Osteocyte (in vitro differentiated cells): ENCODE data around the gene SCARB1. TPM values are rescaled to one million over a fixed set of nuclear protein-coding genes. Genes with fewer than 3 reads are reported as not detected.

Experiments used
- DNase-seq: peaks from one replicate; pipeline ENCODE4 v3.0.0; 2021; ENCODE audit warnings: mixed read lengths; ENCODE audit not compliant: unreplicated experiment; ENCODE audit errors: extremely low spot score
- H3K27ac Mint-ChIP-seq: one replicate; pipeline ENCODE4 v1.8.0; 2021; ENCODE audit warnings: mild to moderate bottlenecking, mixed read lengths; ENCODE audit not compliant: unreplicated experiment
- H3K27me3 Mint-ChIP-seq: one replicate; pipeline ENCODE4 v1.8.0; 2021; ENCODE audit warnings: mixed read lengths; ENCODE audit not compliant: unreplicated experiment
- H3K36me3 Mint-ChIP-seq: one replicate; pipeline ENCODE4 v1.8.0; 2021; ENCODE audit warnings: mixed read lengths; ENCODE audit not compliant: unreplicated experiment
- H3K4me1 Mint-ChIP-seq: one replicate; pipeline ENCODE4 v1.8.0; 2021; ENCODE audit warnings: mixed read lengths; ENCODE audit not compliant: unreplicated experiment
- H3K4me3 Mint-ChIP-seq: one replicate; pipeline ENCODE4 v1.8.0; 2021; ENCODE audit warnings: mild to moderate bottlenecking, moderate library complexity, mixed read lengths; ENCODE audit not compliant: unreplicated experiment
- H3K9me3 Mint-ChIP-seq: one replicate; pipeline ENCODE4 v1.8.0; 2021; ENCODE audit warnings: mixed read lengths; ENCODE audit not compliant: unreplicated experiment
- total RNA-seq: library from RNA; stranded (reverse); gene quantifications from 2 replicates; pipeline ENCODE4 v1.2.1, GENCODE V29; 2021
- TF ChIP-seq, protein P1 (sequence below): fragments of 200-600 bp; sonication (generic); IDR thresholded peaks from 2 replicates; pipeline ENCODE4 v1.5.0; 2021; ENCODE audit warnings: antibody characterized with exemption, mild to moderate bottlenecking, moderate library complexity

Gene SCARB1
- total RNA-seq, 1 donor from 2014 or later: 27.1 TPM

DNA sequence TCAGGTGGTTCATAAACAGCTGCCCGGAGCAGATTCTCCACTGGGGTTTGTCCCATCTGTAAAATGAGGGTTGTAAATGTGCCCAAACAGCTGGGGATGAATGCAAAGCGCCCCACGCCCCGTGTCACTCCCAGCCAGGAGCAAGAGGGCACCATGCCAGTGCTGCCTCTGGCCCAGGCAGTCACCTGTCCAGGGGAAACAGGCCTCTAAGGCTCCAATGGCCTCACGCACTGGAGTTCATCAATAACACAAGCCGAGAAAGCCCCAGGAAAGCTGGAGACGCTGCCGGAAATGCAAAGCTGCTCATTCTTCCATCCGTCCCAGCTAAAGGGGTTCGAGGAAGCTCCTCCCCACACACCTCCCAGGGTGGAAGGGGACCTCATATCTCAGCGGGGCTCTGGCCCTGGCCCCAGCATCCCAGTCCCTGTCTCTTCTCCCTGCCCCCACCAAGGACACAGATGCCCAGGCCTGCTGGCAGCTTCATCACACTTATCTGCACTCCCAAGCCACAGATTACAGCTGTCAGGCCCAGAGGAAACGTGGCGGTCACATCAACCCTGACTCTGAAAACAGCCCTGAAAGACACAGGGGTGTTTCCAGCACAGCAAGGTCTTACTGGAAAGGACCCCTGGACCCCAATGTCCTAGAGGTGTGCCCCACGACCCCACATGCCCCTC is 21.5 kb downstream of the SCARB1 start:
- no peak for DNase-seq
- Mint-ChIP-seq H3K27me3 (no peaks in the 10 kb centered on the region), H3K27ac (no peak overlapping the region), H3K4me1 (peaks cover 38% of the 10 kb centered on the region), H3K4me3 (no peak overlapping the region), H3K36me3 (no peaks in the 10 kb centered on the region), H3K9me3 (no peaks in the 10 kb centered on the region)
- TF ChIP-seq, protein P1, sequence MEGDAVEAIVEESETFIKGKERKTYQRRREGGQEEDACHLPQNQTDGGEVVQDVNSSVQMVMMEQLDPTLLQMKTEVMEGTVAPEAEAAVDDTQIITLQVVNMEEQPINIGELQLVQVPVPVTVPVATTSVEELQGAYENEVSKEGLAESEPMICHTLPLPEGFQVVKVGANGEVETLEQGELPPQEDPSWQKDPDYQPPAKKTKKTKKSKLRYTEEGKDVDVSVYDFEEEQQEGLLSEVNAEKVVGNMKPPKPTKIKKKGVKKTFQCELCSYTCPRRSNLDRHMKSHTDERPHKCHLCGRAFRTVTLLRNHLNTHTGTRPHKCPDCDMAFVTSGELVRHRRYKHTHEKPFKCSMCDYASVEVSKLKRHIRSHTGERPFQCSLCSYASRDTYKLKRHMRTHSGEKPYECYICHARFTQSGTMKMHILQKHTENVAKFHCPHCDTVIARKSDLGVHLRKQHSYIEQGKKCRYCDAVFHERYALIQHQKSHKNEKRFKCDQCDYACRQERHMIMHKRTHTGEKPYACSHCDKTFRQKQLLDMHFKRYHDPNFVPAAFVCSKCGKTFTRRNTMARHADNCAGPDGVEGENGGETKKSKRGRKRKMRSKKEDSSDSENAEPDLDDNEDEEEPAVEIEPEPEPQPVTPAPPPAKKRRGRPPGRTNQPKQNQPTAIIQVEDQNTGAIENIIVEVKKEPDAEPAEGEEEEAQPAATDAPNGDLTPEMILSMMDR: no peak

DNA sequence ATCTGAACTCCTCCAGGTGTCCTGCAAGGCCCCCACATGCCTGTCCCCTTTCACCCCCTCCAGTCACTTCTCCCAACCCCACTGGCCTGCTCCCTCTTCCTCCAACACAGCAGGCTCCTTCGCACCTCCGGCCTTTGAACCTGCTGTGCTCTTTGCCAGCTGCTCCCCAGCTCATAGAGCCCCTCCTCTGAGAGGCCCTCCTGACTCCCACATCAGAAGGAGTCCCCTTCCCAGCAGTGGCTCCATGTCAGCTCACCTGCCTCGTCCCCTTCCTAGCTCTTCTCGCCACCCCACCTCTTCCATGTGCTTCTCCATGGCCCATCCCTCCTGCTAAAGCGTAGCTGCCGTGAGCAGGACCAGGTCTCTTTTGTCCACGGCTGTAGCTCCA is 22.1 kb downstream of the SCARB1 start:
- no peaks in the 10 kb centered on the region for H3K27me3 Mint-ChIP-seq
- H3K27ac Mint-ChIP-seq: no peak overlapping the region
- H3K9me3 Mint-ChIP-seq: no peaks in the 10 kb centered on the region
- H3K4me1 Mint-ChIP-seq: peaks cover 38% of the 10 kb centered on the region
- no peak overlapping the region for H3K4me3 Mint-ChIP-seq
- DNase-seq: no peak
- H3K36me3 Mint-ChIP-seq: no peaks in the 10 kb centered on the region
- TF ChIP-seq, protein P1: no peak

DNA sequence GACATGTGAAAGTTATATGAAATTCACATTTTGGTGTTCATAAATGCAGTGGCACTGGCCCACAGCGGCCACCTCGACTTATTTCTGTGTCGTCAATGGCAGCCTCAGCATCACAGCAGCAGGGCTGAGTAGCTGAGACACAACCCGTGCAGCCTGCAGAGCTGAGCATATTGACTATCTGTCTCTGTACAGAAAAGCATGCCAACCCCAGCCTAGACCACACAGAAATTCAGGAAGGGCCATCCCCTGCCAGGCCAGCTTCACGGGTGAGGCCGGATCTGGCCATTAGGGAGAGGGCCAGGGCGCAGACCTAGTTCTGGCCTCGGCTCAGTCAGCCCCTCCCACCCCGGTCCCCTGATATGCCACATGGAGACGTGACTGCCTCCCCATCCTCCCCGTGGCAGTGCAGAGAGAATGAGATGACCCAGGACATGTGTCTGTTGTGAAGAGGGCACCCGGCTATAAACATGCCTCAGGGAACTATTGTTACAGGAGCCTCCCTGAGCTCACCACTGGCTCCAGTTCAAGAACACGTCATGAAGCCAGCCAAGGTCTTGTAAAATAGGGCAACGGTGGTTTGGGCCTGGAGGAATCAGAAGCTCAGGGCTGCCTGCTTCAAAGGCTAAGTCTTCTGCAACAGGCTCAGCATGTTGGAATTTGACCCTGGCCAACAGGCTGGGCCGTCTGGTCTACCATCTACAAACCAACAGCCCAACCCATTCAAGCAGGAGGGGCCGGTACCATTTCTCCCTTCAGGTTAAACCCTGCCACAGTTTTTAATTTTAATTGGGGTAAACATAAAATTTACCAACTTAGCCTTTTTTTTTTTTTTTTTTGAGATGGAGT is 25.5 kb downstream of the SCARB1 start:
- no peaks in the 10 kb centered on the region for H3K27me3 Mint-ChIP-seq
- no peak overlapping the region for H3K4me3 Mint-ChIP-seq

DNA sequence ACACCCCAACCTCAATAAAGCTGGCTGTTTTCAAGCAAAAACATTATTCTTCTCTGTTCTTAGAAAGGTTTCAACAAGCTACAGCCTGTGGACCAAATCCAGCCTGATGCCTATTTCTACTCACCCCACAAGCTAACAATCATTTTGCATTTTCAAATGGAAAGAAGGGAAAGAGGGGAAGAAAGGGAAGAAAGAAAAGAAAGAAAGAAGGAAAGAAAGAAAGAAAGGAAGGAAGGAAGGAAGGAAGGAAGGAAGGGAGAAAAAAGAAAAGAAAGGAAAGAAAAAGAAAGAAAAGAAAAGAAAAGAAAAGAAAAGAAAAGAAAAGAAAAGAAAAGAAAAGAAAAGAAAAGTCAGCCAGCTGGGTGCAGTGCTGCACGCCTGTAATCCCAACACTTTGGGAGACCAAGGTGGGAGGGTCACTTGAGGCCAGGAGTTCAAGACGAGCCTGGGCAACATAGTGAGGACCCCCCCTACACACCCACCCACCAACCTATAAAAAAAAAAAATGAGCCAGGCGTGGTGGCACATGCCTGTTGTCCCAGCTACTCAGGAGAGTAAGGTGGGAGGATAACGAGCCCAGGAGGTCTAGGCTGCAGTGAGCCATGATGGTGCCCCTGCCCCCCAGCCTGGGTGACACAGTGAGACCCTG is 26.3 kb downstream of the SCARB1 start:
- TF ChIP-seq, protein P1: no peak
- Mint-ChIP-seq H3K4me3 (no peak overlapping the region), H3K4me1 (peaks cover 66% of the 10 kb centered on the region), H3K27me3 (no peaks in the 10 kb centered on the region), H3K27ac (peak overlapping the region; percentile 10), H3K9me3 (no peaks in the 10 kb centered on the region), H3K36me3 (no peaks in the 10 kb centered on the region)
- DNase-seq: no peak

More for the DNA sequence above, 25.5 kb downstream of the SCARB1 start:
- Mint-ChIP-seq H3K4me1 (peaks cover 64% of the 10 kb centered on the region), H3K27ac (peak overlapping the region; percentile 80), H3K9me3 (no peaks in the 10 kb centered on the region), H3K36me3 (no peaks in the 10 kb centered on the region)
- TF ChIP-seq, protein P1: no peak
- peak; percentile 88 for DNase-seq

DNA sequence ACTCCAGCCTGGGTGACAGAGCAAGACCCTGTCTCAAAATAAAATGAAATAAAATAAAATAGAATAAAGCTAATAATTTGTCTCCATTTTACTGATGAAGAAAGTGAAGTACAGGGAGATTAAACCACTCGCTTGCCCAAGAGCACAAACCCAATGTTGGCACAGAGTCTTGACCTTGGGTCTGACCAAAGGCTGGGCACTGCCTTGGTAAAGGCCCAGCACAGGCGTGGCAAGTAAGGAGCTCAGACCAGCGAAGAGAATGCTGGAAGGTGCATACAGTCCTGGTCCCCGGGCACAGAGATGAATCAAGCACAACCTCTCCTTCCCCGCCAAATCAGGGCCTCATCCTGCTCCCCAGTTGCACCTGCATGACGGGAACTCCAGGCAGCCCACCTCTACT is 26.9 kb downstream of the SCARB1 start:
- Mint-ChIP-seq H3K4me1 (peaks cover 71% of the 10 kb centered on the region), H3K27me3 (no peaks in the 10 kb centered on the region), H3K4me3 (no peak overlapping the region), H3K9me3 (no peaks in the 10 kb centered on the region), H3K27ac (no peak overlapping the region), H3K36me3 (no peaks in the 10 kb centered on the region)
- TF ChIP-seq, protein P1: no peak
- no peak for DNase-seq
